HG02981 (cell line): ENCODE data around the gene HMOX2.

Experiments used
- ATAC-seq: cut with Tn5 transposase; IDR thresholded peaks from one replicate; pipeline ENCODE4 v1.9.1; 2021; ENCODE audit warnings: mild to moderate bottlenecking, moderate library complexity; ENCODE audit not compliant: unreplicated experiment

HMOX2 gene

GRCh38 chr16:4522051-4522581 lies 45.9 kb downstream of the HMOX2 start:
- ATAC-seq, result no peak

GRCh38 chr16:4523686-4524085 lies 47.5 kb downstream of the HMOX2 start:
- ATAC-seq, result no peak

- ATAC-seq, result no peak
Observed at GRCh38 chr16:4524571-4524970, 48.4 kb downstream of the HMOX2 start.

- no peak for ATAC-seq
Observed at GRCh38 chr16:4525069-4525468, 48.9 kb downstream of the HMOX2 start.

- no peak for ATAC-seq
Observed at GRCh38 chr16:4525634-4526277, 49.6 kb downstream of the HMOX2 start.

GRCh38 chr16:4529085-4530060 lies 53.2 kb downstream of the HMOX2 start:
- peak; percentile 50 for ATAC-seq

- no peak for ATAC-seq
Observed at GRCh38 chr16:4531811-4532210, 55.6 kb downstream of the HMOX2 start.

- no peak for ATAC-seq
Observed at GRCh38 chr16:4532238-4532637, 56.0 kb downstream of the HMOX2 start.

- no peak for ATAC-seq
Observed at GRCh38 chr16:4533490-4533889, 57.3 kb downstream of the HMOX2 start.

GRCh38 chr16:4534151-4534790 lies 58.1 kb downstream of the HMOX2 start:
- ATAC-seq, result no peak

- ATAC-seq, result no peak
Observed at GRCh38 chr16:4535627-4536108, 59.5 kb downstream of the HMOX2 start.

GRCh38 chr16:4536391-4537106 lies 60.4 kb downstream of the HMOX2 start:
- ATAC-seq, result no peak

GRCh38 chr16:4537376-4538343 lies 61.5 kb downstream of the HMOX2 start:
- ATAC-seq, result peak; percentile 21

- peak; percentile 82 for ATAC-seq
Observed at GRCh38 chr16:4538350-4539235, 62.4 kb downstream of the HMOX2 start, which contains the start of gene CDIP1. TSS of gene CDIP1 (minus strand) at chr16:4538773. CDS start at chr16:4514130, 24,643 bp downstream.

- no peak for ATAC-seq
Observed at GRCh38 chr16:4539716-4540284, 63.6 kb downstream of the HMOX2 start.

- ATAC-seq, result no peak
Observed at GRCh38 chr16:4544473-4544872, 68.3 kb downstream of the HMOX2 start.

- ATAC-seq, result no peak
Observed at GRCh38 chr16:4548124-4548523, 71.9 kb downstream of the HMOX2 start.

- ATAC-seq, result no peak
Observed at GRCh38 chr16:4550591-4550990, 74.4 kb downstream of the HMOX2 start.
